Hematopoietic multipotent progenitor cell treated with erythropoietin and hydrocortisone succinate and interleukin-3 and kit ligand, for 4 days (in vitro differentiated cells): Measurements from ENCODE around the gene MEGF11.

Experiments used
- DNase-seq: peaks from one replicate; pipeline ENCODE4 v3.0.0-alpha.2; 2015

MEGF11 gene

GRCh38 chr15:66047321-66048024 is 206.1 kb downstream of the MEGF11 start:
- DNase-seq: no peak

- DNase-seq: no peak
Measured at GRCh38 chr15:66046751-66047150, 206.8 kb downstream of the MEGF11 start.

- DNase-seq: no peak
Measured at GRCh38 chr15:66046326-66046725, 207.2 kb downstream of the MEGF11 start.

- no peak for DNase-seq
Measured at GRCh38 chr15:66045542-66045941, 208.0 kb downstream of the MEGF11 start.

- DNase-seq: no peak
Measured at GRCh38 chr15:66044837-66045236, 208.7 kb downstream of the MEGF11 start.

GRCh38 chr15:66043264-66043663 is 210.3 kb downstream of the MEGF11 start:
- no peak for DNase-seq

GRCh38 chr15:66042624-66043023 is 210.9 kb downstream of the MEGF11 start:
- no peak for DNase-seq

GRCh38 chr15:66041276-66041675 is 212.3 kb downstream of the MEGF11 start:
- no peak for DNase-seq

- no peak for DNase-seq
Measured at GRCh38 chr15:66040211-66040892, 213.2 kb downstream of the MEGF11 start.

GRCh38 chr15:66039117-66039871 is 214.3 kb downstream of the MEGF11 start:
- no peak for DNase-seq

- DNase-seq: no peak
Measured at GRCh38 chr15:66038387-66039116, 215.0 kb downstream of the MEGF11 start.

GRCh38 chr15:66036859-66037258 is 216.7 kb downstream of the MEGF11 start:
- no peak for DNase-seq

GRCh38 chr15:66035901-66036300 is 217.6 kb downstream of the MEGF11 start:
- no peak for DNase-seq

- DNase-seq: no peak
Measured at GRCh38 chr15:66033143-66033542, 220.4 kb downstream of the MEGF11 start.

GRCh38 chr15:66032006-66032405 is 221.5 kb downstream of the MEGF11 start:
- no peak for DNase-seq

GRCh38 chr15:66030650-66031049 is 222.9 kb downstream of the MEGF11 start:
- no peak for DNase-seq

- no peak for DNase-seq
Measured at GRCh38 chr15:66029650-66030049, 223.9 kb downstream of the MEGF11 start.

GRCh38 chr15:66027268-66027805 is 226.2 kb downstream of the MEGF11 start:
- DNase-seq: peak; percentile 38

- DNase-seq: no peak
Measured at GRCh38 chr15:66025972-66026371, 227.6 kb downstream of the MEGF11 start.

GRCh38 chr15:66025015-66025452 is 228.5 kb downstream of the MEGF11 start:
- DNase-seq: no peak

GRCh38 chr15:66024116-66024515 is 229.4 kb downstream of the MEGF11 start:
- DNase-seq: no peak

- no peak for DNase-seq
Measured at GRCh38 chr15:66023311-66023972, 230.1 kb downstream of the MEGF11 start.
